C4-2B (cell line): ENCODE measurements around the gene ERLEC1.

ENCODE experiments used
- H3K27ac ChIP-seq: fragments of 450-650 bp; 2 replicates; pipeline ENCODE4 v1.5.1; 2017
- CTCF ChIP-seq: fragments of 450-650 bp; conservative IDR thresholded peaks from 2 replicates; pipeline ENCODE4 v1.5.1; 2017; ENCODE audit warnings: mild to moderate bottlenecking
- ZFX ChIP-seq: fragments of 450-650 bp; IDR thresholded peaks from 2 replicates; pipeline ENCODE4 v1.6.1; 2017

Gene ERLEC1

GRCh38 chr2:53802617-53803151 lies 15.8 kb downstream of the ERLEC1 start:
- TF ChIP-seq CTCF, result no peak
- no peak overlapping the region for H3K27ac ChIP-seq

GRCh38 chr2:53811601-53812000 lies 24.8 kb downstream of the ERLEC1 start:
- H3K27ac ChIP-seq, result no peak overlapping the region
- TF ChIP-seq ZFX (no peak), CTCF (no peak)

- no peak for TF ChIP-seq ZFX
- no peak for TF ChIP-seq CTCF
- no peak overlapping the region for H3K27ac ChIP-seq
Measured at GRCh38 chr2:53813151-53813550, 26.3 kb downstream of the ERLEC1 start.

GRCh38 chr2:53818854-53819435 lies 32.1 kb downstream of the ERLEC1 start:
- no peak overlapping the region for H3K27ac ChIP-seq
- TF ChIP-seq CTCF (no peak), ZFX (no peak)

- no peak for TF ChIP-seq CTCF
- TF ChIP-seq ZFX, result no peak
- no peak overlapping the region for H3K27ac ChIP-seq
Measured at GRCh38 chr2:53819634-53820033, 32.8 kb downstream of the ERLEC1 start.

GRCh38 chr2:53820048-53820447 lies 33.2 kb downstream of the ERLEC1 start:
- H3K27ac ChIP-seq, result no peak overlapping the region
- TF ChIP-seq CTCF (no peak), ZFX (no peak)

GRCh38 chr2:53820711-53821110 lies 33.9 kb downstream of the ERLEC1 start:
- no peak overlapping the region for H3K27ac ChIP-seq
- TF ChIP-seq ZFX (no peak), CTCF (no peak)
